ENCODE measurements around the gene UBN2.

Gene UBN2

DNA sequence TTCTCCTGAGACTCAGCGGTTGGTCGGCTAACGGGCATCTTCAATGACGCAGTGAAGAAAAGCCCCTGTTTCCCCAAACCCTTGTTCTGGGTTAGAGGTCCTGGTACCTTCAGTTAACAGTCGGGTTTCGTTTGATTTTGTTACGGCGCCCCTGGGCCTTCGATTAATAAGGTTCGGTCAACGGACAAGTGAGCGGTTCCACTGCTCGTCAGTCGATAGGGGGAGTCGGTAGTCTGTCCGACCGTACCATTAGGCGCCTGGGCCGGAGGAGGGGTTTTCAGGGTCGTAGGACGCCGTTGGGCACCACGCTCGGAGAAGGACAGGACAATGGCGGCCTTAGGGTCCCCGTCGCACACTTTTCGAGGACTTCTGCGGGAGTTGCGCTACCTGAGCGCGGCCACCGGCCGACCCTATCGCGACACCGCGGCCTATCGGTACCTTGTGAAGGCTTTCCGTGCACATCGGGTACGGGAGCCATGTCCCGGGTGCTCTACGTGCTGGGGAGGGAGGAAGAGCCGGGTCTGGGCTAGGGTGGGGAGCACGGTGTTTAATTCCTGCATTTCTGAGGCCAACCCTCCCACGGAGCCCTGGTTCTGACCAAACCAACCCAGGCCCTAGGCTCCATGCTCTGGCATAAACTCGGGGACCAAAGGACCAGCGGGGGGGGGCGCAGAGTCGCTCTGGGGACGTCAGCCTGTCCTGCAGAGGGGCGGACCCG lies 110.2 kb downstream of the UBN2 start, which contains the start of gene FMC1 (continued):
- TF ChIP-seq ZNF350 (tag by site-specific recombination; IDR thresholded peaks at IDR 0.05): no peak
- TF ChIP-seq KLF7 (tag by site-specific recombination; IDR thresholded peaks at IDR 0.05; ENCODE audit: borderline replicate concordance): no peak
- TF ChIP-seq ZNF560 (tag by site-specific recombination; IDR thresholded peaks at IDR 0.05; ENCODE audit: borderline replicate concordance): no peak
- TF ChIP-seq ZNF423 (tag by site-specific recombination; IDR thresholded peaks at IDR 0.05): 0 out of 2 replicates have a peak, but pooled peaks have one; percentile 6
- TF ChIP-seq EGR2 (tag by site-specific recombination; IDR thresholded peaks at IDR 0.05; ENCODE audit: low read depth): no peak
- no peak for TF ChIP-seq FEZF1 (tag by site-specific recombination; IDR thresholded peaks at IDR 0.05)
- TF ChIP-seq WT1 (tag by site-specific recombination; IDR thresholded peaks at IDR 0.05): no peak
- no peak for TF ChIP-seq ZNF830 (tag by site-specific recombination; IDR thresholded peaks at IDR 0.05; ENCODE audit: low read depth)
- TF ChIP-seq OVOL3 (tag by site-specific recombination; IDR thresholded peaks at IDR 0.05): peak; percentile 58
- peak; percentile 65; the same call in 1 of the 2 replicates for TF ChIP-seq ZSCAN23 (tag by site-specific recombination; IDR thresholded peaks at IDR 0.05)
- TF ChIP-seq ZNF37A (tag by site-specific recombination; IDR thresholded peaks at IDR 0.05): no peak
- TF ChIP-seq ZSCAN16 (tag by site-specific recombination; IDR thresholded peaks at IDR 0.05): no peak
- peak; percentile 42; the same call in 1 of the 2 replicates for TF ChIP-seq YY2 (tag by site-specific recombination; IDR thresholded peaks at IDR 0.05)
- TF ChIP-seq, protein P1, sequence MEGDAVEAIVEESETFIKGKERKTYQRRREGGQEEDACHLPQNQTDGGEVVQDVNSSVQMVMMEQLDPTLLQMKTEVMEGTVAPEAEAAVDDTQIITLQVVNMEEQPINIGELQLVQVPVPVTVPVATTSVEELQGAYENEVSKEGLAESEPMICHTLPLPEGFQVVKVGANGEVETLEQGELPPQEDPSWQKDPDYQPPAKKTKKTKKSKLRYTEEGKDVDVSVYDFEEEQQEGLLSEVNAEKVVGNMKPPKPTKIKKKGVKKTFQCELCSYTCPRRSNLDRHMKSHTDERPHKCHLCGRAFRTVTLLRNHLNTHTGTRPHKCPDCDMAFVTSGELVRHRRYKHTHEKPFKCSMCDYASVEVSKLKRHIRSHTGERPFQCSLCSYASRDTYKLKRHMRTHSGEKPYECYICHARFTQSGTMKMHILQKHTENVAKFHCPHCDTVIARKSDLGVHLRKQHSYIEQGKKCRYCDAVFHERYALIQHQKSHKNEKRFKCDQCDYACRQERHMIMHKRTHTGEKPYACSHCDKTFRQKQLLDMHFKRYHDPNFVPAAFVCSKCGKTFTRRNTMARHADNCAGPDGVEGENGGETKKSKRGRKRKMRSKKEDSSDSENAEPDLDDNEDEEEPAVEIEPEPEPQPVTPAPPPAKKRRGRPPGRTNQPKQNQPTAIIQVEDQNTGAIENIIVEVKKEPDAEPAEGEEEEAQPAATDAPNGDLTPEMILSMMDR (tag by site-specific recombination; IDR thresholded peaks at IDR 0.05): peak; percentile 83
- peak; percentile 87; the same call in 1 of the 2 replicates for TF ChIP-seq ZNF2 (tag by site-specific recombination; IDR thresholded peaks at IDR 0.05)
- TF ChIP-seq, protein P2, sequence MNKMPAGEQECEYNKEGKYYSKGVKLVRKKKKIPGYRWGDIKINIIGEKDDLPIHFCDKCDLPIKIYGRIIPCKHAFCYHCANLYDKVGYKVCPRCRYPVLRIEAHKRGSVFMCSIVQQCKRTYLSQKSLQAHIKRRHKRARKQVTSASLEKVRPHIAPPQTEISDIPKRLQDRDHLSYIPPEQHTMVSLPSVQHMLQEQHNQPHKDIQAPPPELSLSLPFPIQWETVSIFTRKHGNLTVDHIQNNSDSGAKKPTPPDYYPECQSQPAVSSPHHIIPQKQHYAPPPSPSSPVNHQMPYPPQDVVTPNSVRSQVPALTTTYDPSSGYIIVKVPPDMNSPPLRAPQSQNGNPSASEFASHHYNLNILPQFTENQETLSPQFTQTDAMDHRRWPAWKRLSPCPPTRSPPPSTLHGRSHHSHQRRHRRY (tag by site-specific recombination; IDR thresholded peaks at IDR 0.05): no peak
- no peak for TF ChIP-seq HOXD13 (CRISPR knock-in tag; IDR thresholded peaks at IDR 0.05; ENCODE audit: borderline replicate concordance)
- TF ChIP-seq, protein P3, sequence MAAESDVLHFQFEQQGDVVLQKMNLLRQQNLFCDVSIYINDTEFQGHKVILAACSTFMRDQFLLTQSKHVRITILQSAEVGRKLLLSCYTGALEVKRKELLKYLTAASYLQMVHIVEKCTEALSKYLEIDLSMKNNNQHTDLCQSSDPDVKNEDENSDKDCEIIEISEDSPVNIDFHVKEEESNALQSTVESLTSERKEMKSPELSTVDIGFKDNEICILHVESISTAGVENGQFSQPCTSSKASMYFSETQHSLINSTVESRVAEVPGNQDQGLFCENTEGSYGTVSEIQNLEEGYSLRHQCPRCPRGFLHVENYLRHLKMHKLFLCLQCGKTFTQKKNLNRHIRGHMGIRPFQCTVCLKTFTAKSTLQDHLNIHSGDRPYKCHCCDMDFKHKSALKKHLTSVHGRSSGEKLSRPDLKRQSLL (tag by site-specific recombination; IDR thresholded peaks at IDR 0.05): peak; percentile 75; the same call in 1 of the 2 replicates
- TF ChIP-seq ZNF184 (tag by site-specific recombination; IDR thresholded peaks at IDR 0.05): no peak
- TF ChIP-seq ZNF658 (tag by site-specific recombination; IDR thresholded peaks at IDR 0.05): no peak
- peak; percentile 60; the same call in 1 of the 2 replicates for TF ChIP-seq ZNF324 (tag by site-specific recombination; IDR thresholded peaks at IDR 0.05)
- peak; percentile 78 for TF ChIP-seq SP2 (tag by site-specific recombination; IDR thresholded peaks at IDR 0.05)
- TF ChIP-seq ZNF366 (tag by site-specific recombination; conservative IDR thresholded peaks at IDR 0.05): no peak
- TF ChIP-seq ZNF555 (tag by site-specific recombination; conservative IDR thresholded peaks at IDR 0.05): no peak
- TF ChIP-seq MEIS1 (CRISPR knock-in tag; IDR thresholded peaks at IDR 0.05; ENCODE audit: borderline replicate concordance): no peak
- peak; percentile 49; the same call in 1 of the 2 replicates for TF ChIP-seq ZNF600 (tag by site-specific recombination; IDR thresholded peaks at IDR 0.05)
- TF ChIP-seq PRDM4 (tag by site-specific recombination; IDR thresholded peaks at IDR 0.05): no peak
- no peak for TF ChIP-seq ZNF157 (tag by site-specific recombination; IDR thresholded peaks at IDR 0.05)
- no peak for TF ChIP-seq ZNF292 (tag by site-specific recombination; IDR thresholded peaks at IDR 0.05; ENCODE audit: borderline replicate concordance, low read depth)
- TF ChIP-seq ZNF175 (tag by site-specific recombination; IDR thresholded peaks at IDR 0.05): no peak
- TF ChIP-seq, protein P4, sequence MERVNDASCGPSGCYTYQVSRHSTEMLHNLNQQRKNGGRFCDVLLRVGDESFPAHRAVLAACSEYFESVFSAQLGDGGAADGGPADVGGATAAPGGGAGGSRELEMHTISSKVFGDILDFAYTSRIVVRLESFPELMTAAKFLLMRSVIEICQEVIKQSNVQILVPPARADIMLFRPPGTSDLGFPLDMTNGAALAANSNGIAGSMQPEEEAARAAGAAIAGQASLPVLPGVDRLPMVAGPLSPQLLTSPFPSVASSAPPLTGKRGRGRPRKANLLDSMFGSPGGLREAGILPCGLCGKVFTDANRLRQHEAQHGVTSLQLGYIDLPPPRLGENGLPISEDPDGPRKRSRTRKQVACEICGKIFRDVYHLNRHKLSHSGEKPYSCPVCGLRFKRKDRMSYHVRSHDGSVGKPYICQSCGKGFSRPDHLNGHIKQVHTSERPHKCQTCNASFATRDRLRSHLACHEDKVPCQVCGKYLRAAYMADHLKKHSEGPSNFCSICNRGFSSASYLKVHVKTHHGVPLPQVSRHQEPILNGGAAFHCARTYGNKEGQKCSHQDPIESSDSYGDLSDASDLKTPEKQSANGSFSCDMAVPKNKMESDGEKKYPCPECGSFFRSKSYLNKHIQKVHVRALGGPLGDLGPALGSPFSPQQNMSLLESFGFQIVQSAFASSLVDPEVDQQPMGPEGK (tag by site-specific recombination; IDR thresholded peaks at IDR 0.05): peak; percentile 94
- no peak for TF ChIP-seq ZNF223 (tag by site-specific recombination; IDR thresholded peaks at IDR 0.05)
